IPS DF 6.9 (cell line): ENCODE results near the gene CNTRL.
"Not testable (repeated sequence)": the region's sequence is repeated elsewhere in the genome, so short reads cannot be mapped to it uniquely, and the experiment has no call there.

Experiments
- DNase-seq: peaks from one replicate; pipeline ENCODE4 v3.0.0-alpha.2; 2013; ENCODE audit warnings: low read depth, low spot score
- H3K27ac ChIP-seq: one replicate; pipeline ENCODE4 v1.5.1; 2013; ENCODE audit warnings: low read length, control low read depth
- H3K27me3 ChIP-seq: 2 replicates; pipeline ENCODE4 v1.6.1; 2013; ENCODE audit warnings: mild to moderate bottlenecking, low read length; ENCODE audit not compliant: control insufficient read depth, insufficient read depth
- H3K36me3 ChIP-seq: 2 replicates; pipeline ENCODE4 v1.6.1; 2013; ENCODE audit warnings: low read length; ENCODE audit not compliant: control insufficient read depth, insufficient read depth
- H3K4me1 ChIP-seq: 2 replicates; pipeline ENCODE4 v1.6.1; 2013; ENCODE audit warnings: low read length; ENCODE audit not compliant: control insufficient read depth, insufficient read depth
- H3K4me3 ChIP-seq: 2 replicates; pipeline ENCODE4 v1.5.1; 2013; ENCODE audit warnings: mild to moderate bottlenecking, low read length
- H3K9me3 ChIP-seq: 2 replicates; pipeline ENCODE4 v1.6.1; 2013; ENCODE audit warnings: low read length, inconsistent platforms; ENCODE audit not compliant: control insufficient read depth, insufficient read depth
- WGBS: extraction: QIAGEN DNeasy Blood & Tissue Kit; methylation state at CpG from one replicate; pipeline ENCODE4 v1.1.7; 2013; ENCODE audit warnings: mixed read lengths, missing lambda C conversion rate; ENCODE audit not compliant: insufficient read length, insufficient coverage; 5-methylcytosine and 5-hydroxymethylcytosine counted together

Gene CNTRL, protein sequence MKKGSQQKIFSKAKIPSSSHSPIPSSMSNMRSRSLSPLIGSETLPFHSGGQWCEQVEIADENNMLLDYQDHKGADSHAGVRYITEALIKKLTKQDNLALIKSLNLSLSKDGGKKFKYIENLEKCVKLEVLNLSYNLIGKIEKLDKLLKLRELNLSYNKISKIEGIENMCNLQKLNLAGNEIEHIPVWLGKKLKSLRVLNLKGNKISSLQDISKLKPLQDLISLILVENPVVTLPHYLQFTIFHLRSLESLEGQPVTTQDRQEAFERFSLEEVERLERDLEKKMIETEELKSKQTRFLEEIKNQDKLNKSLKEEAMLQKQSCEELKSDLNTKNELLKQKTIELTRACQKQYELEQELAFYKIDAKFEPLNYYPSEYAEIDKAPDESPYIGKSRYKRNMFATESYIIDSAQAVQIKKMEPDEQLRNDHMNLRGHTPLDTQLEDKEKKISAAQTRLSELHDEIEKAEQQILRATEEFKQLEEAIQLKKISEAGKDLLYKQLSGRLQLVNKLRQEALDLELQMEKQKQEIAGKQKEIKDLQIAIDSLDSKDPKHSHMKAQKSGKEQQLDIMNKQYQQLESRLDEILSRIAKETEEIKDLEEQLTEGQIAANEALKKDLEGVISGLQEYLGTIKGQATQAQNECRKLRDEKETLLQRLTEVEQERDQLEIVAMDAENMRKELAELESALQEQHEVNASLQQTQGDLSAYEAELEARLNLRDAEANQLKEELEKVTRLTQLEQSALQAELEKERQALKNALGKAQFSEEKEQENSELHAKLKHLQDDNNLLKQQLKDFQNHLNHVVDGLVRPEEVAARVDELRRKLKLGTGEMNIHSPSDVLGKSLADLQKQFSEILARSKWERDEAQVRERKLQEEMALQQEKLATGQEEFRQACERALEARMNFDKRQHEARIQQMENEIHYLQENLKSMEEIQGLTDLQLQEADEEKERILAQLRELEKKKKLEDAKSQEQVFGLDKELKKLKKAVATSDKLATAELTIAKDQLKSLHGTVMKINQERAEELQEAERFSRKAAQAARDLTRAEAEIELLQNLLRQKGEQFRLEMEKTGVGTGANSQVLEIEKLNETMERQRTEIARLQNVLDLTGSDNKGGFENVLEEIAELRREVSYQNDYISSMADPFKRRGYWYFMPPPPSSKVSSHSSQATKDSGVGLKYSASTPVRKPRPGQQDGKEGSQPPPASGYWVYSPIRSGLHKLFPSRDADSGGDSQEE (N-terminal part only)

GRCh38 chr9:121074370-121075250 lies at the start of gene CNTRL:
CNTRL (plus strand) TSS chr9:121074955; CDS start chr9:121088327, 13,372 bp downstream.
- H3K4me3 ChIP-seq: peak within 1 kb of the TSS; percentile 73; the same call in 1 of the 2 replicates
- H3K27me3 ChIP-seq: peaks cover 21% of the 10 kb centered on the region
- H3K27ac ChIP-seq: no peak within 1 kb of the TSS
- H3K4me1 ChIP-seq: no peaks in the 10 kb centered on the region
- DNase-seq: no peak
- no CpG with 5 or more reads among the region's 85 CpGs for WGBS
- H3K9me3 ChIP-seq: no peaks in the 10 kb centered on the region
- no peaks in the 10 kb centered on the region for H3K36me3 ChIP-seq

DNA sequence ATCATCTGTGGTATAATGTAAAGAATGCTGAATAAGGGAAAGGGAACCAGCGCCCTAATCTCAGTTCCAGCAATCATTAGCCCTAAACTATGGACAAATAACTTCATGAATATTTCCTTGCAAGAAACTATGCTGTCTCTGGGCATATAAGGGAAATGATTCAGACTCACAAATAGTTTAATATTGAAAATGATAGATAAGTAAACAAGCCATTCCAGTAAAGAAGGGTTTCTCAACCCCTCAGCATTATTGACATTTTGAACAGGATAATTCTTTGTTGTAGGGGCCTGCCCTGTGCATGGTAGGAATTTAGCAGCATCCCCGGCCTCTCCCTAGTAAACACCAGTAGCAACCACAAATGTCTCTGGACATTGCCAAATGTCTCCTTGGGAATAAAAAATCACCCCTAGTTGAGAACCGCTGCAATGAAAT lies 48.5 kb upstream of the CNTRL start:
- DNase-seq: no peak
- WGBS: no CpG with 5 or more reads among the region's 3 CpGs
- no peak overlapping the region for H3K27ac ChIP-seq

GRCh38 chr9:121026768-121027167 lies 48.0 kb upstream of the CNTRL start:
- Histone ChIP-seq H3K4me1 (no peaks in the 10 kb centered on the region), H3K4me3 (no peak overlapping the region), H3K27ac (no peak overlapping the region), H3K27me3 (no peaks in the 10 kb centered on the region), H3K36me3 (no peaks in the 10 kb centered on the region), H3K9me3 (no peaks in the 10 kb centered on the region)
- no peak for DNase-seq

More for the DNA sequence above, 48.5 kb upstream of the CNTRL start:
- H3K36me3 ChIP-seq: no peaks in the 10 kb centered on the region
- H3K4me3 ChIP-seq: no peak overlapping the region
- H3K27me3 ChIP-seq: no peaks in the 10 kb centered on the region
- no peaks in the 10 kb centered on the region for H3K4me1 ChIP-seq
- H3K9me3 ChIP-seq: no peaks in the 10 kb centered on the region

- not testable (repeated sequence) for H3K4me3 ChIP-seq, H3K9me3 ChIP-seq, H3K4me1 ChIP-seq, H3K36me3 ChIP-seq, H3K27me3 ChIP-seq, H3K27ac ChIP-seq, DNase-seq
- WGBS: no CpG with 5 or more reads among the region's 4 CpGs
Measured at GRCh38 chr9:121028285-121028684, 46.5 kb upstream of the CNTRL start.

DNA sequence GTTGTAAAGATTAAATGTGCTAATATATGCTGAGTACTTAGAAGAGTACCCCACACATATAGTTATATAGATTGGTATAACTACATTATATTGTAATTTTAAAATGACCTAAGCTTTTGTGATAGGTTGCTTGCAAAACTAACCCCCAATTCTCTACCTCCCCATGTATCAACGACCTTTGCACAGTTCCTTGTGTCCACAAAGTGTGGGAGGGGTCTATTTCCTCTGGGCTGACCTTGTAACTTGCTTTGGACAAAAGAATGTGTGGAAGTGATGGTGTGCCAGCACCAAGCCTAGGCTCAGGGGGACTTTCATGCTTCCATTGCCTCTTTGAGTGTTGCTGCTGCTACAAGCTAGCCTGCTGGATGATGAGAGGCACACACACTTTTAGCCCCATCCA lies 45.3 kb upstream of the CNTRL start:
- no peak overlapping the region for H3K27ac ChIP-seq
- DNase-seq: no peak
- no peaks in the 10 kb centered on the region for H3K36me3 ChIP-seq
- WGBS: no CpG with 5 or more reads among the region's 1 CpG
- no peak overlapping the region for H3K4me3 ChIP-seq
- no peaks in the 10 kb centered on the region for H3K4me1 ChIP-seq
- H3K9me3 ChIP-seq: no peaks in the 10 kb centered on the region
- H3K27me3 ChIP-seq: no peaks in the 10 kb centered on the region

DNA sequence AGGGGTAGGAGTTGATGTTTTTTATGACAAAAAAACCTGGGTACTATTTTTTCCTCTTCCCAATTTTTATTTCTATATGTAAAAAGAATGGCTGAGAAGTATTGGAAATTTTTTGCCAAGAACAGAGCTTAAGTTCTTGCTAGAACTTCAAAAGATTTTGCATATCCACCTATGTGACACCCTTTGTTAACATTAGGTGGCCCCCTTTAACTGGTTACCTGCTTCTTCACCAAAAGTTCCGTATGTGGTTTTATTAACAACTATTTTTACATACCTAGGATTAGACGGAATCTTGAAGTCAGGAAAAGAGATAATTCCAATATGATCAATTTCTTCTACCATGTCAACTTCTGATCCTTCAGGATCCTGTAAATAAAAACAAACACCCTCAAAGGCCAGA lies 40.2 kb upstream of the CNTRL start:
- DNase-seq: no peak
- H3K36me3 ChIP-seq: no peaks in the 10 kb centered on the region
- no peaks in the 10 kb centered on the region for H3K27me3 ChIP-seq
- no peaks in the 10 kb centered on the region for H3K9me3 ChIP-seq
- WGBS: no CpG with 5 or more reads among the region's 2 CpGs
- no peak overlapping the region for H3K27ac ChIP-seq
- no peaks in the 10 kb centered on the region for H3K4me1 ChIP-seq
- H3K4me3 ChIP-seq: no peak overlapping the region

- DNase-seq, H3K27ac ChIP-seq, H3K9me3 ChIP-seq: not testable (repeated sequence)
Measured at GRCh38 chr9:121035717-121036116, 39.0 kb upstream of the CNTRL start.

GRCh38 chr9:121038362-121038761 lies 36.4 kb upstream of the CNTRL start:
- no peak overlapping the region for H3K27ac ChIP-seq
- no peaks in the 10 kb centered on the region for H3K36me3 ChIP-seq
- H3K4me1 ChIP-seq: no peaks in the 10 kb centered on the region
- H3K9me3 ChIP-seq: no peaks in the 10 kb centered on the region
- H3K27me3 ChIP-seq: no peaks in the 10 kb centered on the region
- WGBS: no CpG with 5 or more reads among the region's 2 CpGs
- H3K4me3 ChIP-seq: no peak overlapping the region
- DNase-seq: no peak

More at GRCh38 chr9:121035717-121036116, 39.0 kb upstream of the CNTRL start:
- not testable (repeated sequence) for H3K36me3 ChIP-seq, H3K4me3 ChIP-seq, H3K27me3 ChIP-seq, H3K4me1 ChIP-seq

DNA sequence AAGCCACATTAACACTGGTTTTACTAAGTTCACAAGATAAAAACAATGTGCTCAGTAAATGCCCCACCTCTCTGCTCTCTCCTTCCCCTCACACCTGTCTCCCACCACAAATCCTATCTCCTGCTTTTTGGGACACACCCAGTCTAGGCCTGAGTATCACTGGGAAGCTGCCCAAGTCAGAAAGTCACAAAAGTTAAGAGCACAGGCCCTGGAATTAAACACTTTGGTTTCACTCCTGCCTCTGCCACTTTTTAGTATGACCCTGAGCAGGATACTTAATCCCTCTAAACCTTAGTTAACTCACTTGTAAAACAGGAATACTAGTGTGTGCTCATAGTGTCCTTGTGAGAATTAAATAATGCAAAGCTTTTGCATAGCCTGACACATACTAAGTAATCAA lies 36.0 kb upstream of the CNTRL start:
- Histone ChIP-seq H3K27ac (no peak overlapping the region), H3K4me3 (no peak overlapping the region), H3K9me3 (no peaks in the 10 kb centered on the region), H3K4me1 (no peaks in the 10 kb centered on the region), H3K36me3 (no peaks in the 10 kb centered on the region), H3K27me3 (no peaks in the 10 kb centered on the region)
- DNase-seq: no peak
